Thyroid gland (tissue), 4 donors: ENCODE measurements around the gene CLDN1.

Experiments
- CTCF ChIP-seq, 6 experiments: fragments of 200-600 bp in 3 of 6; fragments of 450-650 bp in 3 of 6; sonication (generic) in 3 of 6; IDR thresholded peaks; one replicate each; pipeline ENCODE4 v1.5.1; 2016 to 2019; ENCODE audit warnings: antibody characterized with exemption in 6 of 6, mild to moderate bottlenecking in 2 of 6, inconsistent platforms in 1 of 6, moderate library complexity in 1 of 6
- POLR2A ChIP-seq, 2 donors: fragments of 450-650 bp; IDR thresholded peaks; one replicate each; pipeline ENCODE4 v1.6.1; 2017; ENCODE audit warnings: antibody characterized with exemption in 2 of 2, mild to moderate bottlenecking in 2 of 2, moderate library complexity in 1 of 2

- TF ChIP-seq POLR2A (IDR thresholded peaks at IDR 0.05) (no peak), CTCF (IDR thresholded peaks at IDR 0.05) (no peak)
Observed at GRCh38 chr3:190361791-190362190, 39.5 kb upstream of the CLDN1 start.
